ENCODE results near the gene SIVA1.

Gene SIVA1

GRCh38 chr14:104773505-104774452 lies 20.8 kb downstream of the SIVA1 start (continued):
- TF ChIP-seq ZFHX2 (tag by site-specific recombination; conservative IDR thresholded peaks at IDR 0.05) (0 out of 2 replicates have a peak, but pooled peaks have one; percentile 39), ZNF449 (tag by site-specific recombination; IDR thresholded peaks at IDR 0.05) (no peak), YY1 (tag by site-specific recombination; IDR thresholded peaks at IDR 0.05) (no peak), ZNF292 (tag by site-specific recombination; IDR thresholded peaks at IDR 0.05; ENCODE audit: borderline replicate concordance, low read depth) (no peak), ZNF701 (tag by site-specific recombination; IDR thresholded peaks at IDR 0.05) (no peak), ZNF341 (tag by site-specific recombination; IDR thresholded peaks at IDR 0.05; ENCODE audit: low read depth) (peak; percentile 38; the same call in 1 of the 2 replicates)

GRCh38 chr14:104774453-104775072 lies 21.6 kb downstream of the SIVA1 start:
- Histone ChIP-seq H3K4me1 (ENCODE audit: control insufficient read depth, insufficient read depth, low read length) (no peaks in the 10 kb centered on the region), H3K9me3 (ENCODE audit: control insufficient read depth, insufficient read depth, low read depth, low read length) (no peaks in the 10 kb centered on the region), H3K4me3 (ENCODE audit: low read depth, low read length) (no peak overlapping the region), H3K36me3 (ENCODE audit: control insufficient read depth in 2 of 2, insufficient read depth in 1 of 2, low read length in 2 of 2) (peaks cover 0 to 98% of the 10 kb centered on the region in 2 experiments; a peak in 2 of 3 replicates), H3K27ac (ENCODE audit: extremely low read depth, low read depth, low read length) (no peak overlapping the region)
- ChIA-PET POLR2A (no interaction called here), CTCF (interaction anchor here (1.1 kb wide), 1 partner anchor 52 kb away, joined by 4 read pairs; no protein-coding TSS in a partner anchor)
- TF ChIP-seq ZNF518A (tag by site-specific recombination; conservative IDR thresholded peaks at IDR 0.05; ENCODE audit: low read depth) (no peak), YY2 (tag by site-specific recombination; IDR thresholded peaks at IDR 0.05) (no peak)

GRCh38 chr14:104775073-104775489 lies 22.1 kb downstream of the SIVA1 start:
- H3K4me3 ChIP-seq (ENCODE audit: low read depth, low read length): no peak overlapping the region
- no peaks in the 10 kb centered on the region for H3K4me1 ChIP-seq (ENCODE audit: control insufficient read depth, insufficient read depth, low read length)
- H3K36me3 ChIP-seq (ENCODE audit: control insufficient read depth in 2 of 2, insufficient read depth in 1 of 2, low read length in 2 of 2): peaks cover 0 to 98% of the 10 kb centered on the region in 2 experiments; a peak in 2 of 3 replicates
- no peak for TF ChIP-seq REST (tag by site-specific recombination; IDR thresholded peaks at IDR 0.05)
- no peak for TF ChIP-seq ZNF843 (tag by site-specific recombination; IDR thresholded peaks at IDR 0.05)
- TF ChIP-seq HIC1 (tag by site-specific recombination; IDR thresholded peaks at IDR 0.05): peak; percentile 66
- ChIA-PET CTCF (interaction anchor here (1.1 kb wide), 1 partner anchor 51 kb away, joined by 4 read pairs; no protein-coding TSS in a partner anchor), POLR2A (interaction anchor here (0.5 to 0.9 kb wide), 2 partner anchors 23 to 101 kb away, joined by 3 read pairs; partner anchors contain the start of gene SIVA1)
- no peaks in the 10 kb centered on the region for H3K9me3 ChIP-seq (ENCODE audit: control insufficient read depth, insufficient read depth, low read depth, low read length)
- H3K27ac ChIP-seq (ENCODE audit: extremely low read depth, low read depth, low read length): no peak overlapping the region
